ENCODE results near the gene SPG7. TPM values are rescaled to one million over a fixed set of nuclear protein-coding genes. Genes with fewer than 3 reads are reported as not detected.
A peak's percentile ranks its signal among the peaks of the same experiment; 100 is the strongest.

Gene SPG7
- total RNA-seq, 1 donor from 2014 or later = 95.0 TPM

DNA sequence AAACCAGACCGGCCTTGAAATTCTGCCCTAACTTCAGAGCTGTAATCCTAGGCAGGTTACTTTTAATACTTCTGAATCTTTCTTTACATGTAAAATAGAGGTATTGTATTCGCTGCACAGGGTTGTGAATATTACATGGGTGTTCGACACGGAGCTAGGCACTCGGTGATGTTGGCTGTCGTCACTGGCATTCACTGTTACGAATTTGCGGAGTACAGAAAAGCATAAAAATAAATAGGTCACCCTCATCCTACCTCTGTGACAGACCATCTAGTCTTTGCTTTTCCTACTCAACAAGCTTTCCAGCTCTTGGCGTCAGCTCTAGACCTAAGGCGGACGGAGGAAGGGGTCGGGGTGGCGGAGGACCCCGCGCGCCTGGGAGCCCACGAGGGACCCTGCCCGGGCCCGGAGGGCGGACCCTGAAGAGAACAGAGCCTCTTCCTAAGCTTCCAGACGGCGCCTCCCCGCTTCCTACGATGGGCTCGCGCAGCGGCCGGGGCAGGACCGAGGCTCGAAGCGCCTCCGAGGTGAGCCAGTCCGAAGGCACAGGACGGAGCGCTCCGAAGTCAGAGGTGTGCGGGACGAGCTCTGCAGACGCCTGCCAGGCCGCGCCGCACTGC lies 879 bp upstream of the SPG7 start:
- Histone ChIP-seq H3K36me3 (peaks cover 21% of the 10 kb centered on the region), H3K27me3 (no peaks in the 10 kb centered on the region), H3K4me3 (peak overlapping the region; percentile 79), H3K4me1 (peaks cover 37% of the 10 kb centered on the region), H3K9me3 (no peaks in the 10 kb centered on the region), H3K27ac (peak overlapping the region; percentile 96)
- TF ChIP-seq, protein P1, sequence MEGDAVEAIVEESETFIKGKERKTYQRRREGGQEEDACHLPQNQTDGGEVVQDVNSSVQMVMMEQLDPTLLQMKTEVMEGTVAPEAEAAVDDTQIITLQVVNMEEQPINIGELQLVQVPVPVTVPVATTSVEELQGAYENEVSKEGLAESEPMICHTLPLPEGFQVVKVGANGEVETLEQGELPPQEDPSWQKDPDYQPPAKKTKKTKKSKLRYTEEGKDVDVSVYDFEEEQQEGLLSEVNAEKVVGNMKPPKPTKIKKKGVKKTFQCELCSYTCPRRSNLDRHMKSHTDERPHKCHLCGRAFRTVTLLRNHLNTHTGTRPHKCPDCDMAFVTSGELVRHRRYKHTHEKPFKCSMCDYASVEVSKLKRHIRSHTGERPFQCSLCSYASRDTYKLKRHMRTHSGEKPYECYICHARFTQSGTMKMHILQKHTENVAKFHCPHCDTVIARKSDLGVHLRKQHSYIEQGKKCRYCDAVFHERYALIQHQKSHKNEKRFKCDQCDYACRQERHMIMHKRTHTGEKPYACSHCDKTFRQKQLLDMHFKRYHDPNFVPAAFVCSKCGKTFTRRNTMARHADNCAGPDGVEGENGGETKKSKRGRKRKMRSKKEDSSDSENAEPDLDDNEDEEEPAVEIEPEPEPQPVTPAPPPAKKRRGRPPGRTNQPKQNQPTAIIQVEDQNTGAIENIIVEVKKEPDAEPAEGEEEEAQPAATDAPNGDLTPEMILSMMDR (IDR thresholded peaks at IDR 0.05) = no peak
- intact Hi-C loops (cut with DNase I) = loop anchor here (10.0 kb wide), 1 partner anchor 183 kb away; no protein-coding TSS in a partner anchor
- ATAC-seq = peak; percentile 34
- no peak for DNase-seq

DNA sequence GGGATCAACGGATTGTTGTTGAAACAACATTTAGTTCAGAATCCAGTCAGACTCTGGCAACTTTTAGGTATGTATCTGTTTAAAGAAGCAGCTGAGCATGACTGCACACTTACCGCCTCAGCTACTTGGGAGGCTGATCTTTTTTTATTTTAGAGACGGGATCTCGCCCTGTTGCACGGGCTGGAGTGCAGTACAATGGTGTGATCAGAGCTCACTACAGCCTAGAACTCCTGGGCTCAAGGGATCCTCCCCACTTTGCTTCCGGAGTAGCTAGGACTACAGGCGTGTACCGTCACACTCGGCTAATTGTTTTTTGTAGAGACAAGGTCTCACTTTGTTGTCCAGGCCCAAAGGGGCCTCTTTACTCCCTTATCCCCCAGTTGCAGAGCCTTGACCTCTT lies 2.3 kb downstream of the SPG7 start:
- Histone ChIP-seq H3K27me3 (no peaks in the 10 kb centered on the region), H3K36me3 (peaks cover 51% of the 10 kb centered on the region), H3K9me3 (no peaks in the 10 kb centered on the region), H3K4me1 (peaks cover 31% of the 10 kb centered on the region), H3K4me3 (no peak overlapping the region), H3K27ac (no peak overlapping the region)
- ATAC-seq (no peak), DNase-seq (no peak)
- intact Hi-C loops (cut with DNase I) = no loop called here
- TF ChIP-seq, protein P1 (IDR thresholded peaks at IDR 0.05) = no peak

DNA sequence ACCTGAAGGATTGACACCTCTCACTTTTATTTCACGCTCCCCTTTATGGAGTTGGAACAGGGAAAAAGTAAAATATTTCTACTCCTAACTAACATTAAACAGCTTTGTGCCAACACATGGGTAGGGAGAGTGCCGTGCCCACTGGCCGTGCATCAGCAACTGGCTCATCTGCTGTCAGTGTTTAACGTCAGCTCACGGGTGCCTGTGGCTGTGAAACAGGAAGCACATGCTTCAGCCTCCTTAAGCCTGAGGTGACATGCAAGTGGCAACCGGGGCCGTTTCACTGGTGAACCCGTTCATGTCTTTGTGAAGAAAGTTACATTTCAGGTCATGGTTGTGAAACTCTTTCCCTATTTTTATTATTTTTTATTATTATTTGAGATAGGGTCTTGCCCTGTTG lies 3.2 kb downstream of the SPG7 start:
- TF ChIP-seq, protein P1 (IDR thresholded peaks at IDR 0.05) = no peak
- Histone ChIP-seq H3K4me3 (no peak overlapping the region), H3K27ac (no peak overlapping the region), H3K9me3 (no peaks in the 10 kb centered on the region), H3K27me3 (no peaks in the 10 kb centered on the region), H3K36me3 (peaks cover 60% of the 10 kb centered on the region), H3K4me1 (peaks cover 23% of the 10 kb centered on the region)
- DNase-seq (no peak), ATAC-seq (no peak)
- intact Hi-C loops (cut with DNase I) = no loop called here

DNA sequence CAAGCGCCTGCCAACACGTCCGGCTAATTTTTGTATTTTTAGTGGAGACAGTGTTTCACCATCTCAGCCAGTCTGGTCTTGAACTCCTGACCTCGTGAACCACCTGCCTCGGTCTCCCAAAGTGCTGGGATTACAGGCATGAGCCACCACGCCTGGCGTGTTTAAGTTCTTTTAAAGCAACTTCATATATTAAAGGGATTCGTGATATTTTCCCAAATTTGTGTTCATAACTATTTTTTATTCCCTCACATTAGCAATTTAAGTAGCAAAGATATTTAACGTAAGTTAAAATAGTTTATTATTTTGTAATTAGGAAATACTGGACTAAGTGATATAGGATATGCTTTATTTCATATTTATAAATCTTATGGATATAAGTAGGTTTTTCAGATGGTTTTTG lies 4.2 kb downstream of the SPG7 start:
- DNase-seq (no peak), ATAC-seq (no peak)
- H3K36me3 ChIP-seq = peaks cover 69% of the 10 kb centered on the region
- TF ChIP-seq, protein P1 (IDR thresholded peaks at IDR 0.05) = no peak
- intact Hi-C loops (cut with DNase I) = no loop called here
- H3K4me1 ChIP-seq = peaks cover 12% of the 10 kb centered on the region
- no peak overlapping the region for H3K4me3 ChIP-seq
- H3K9me3 ChIP-seq = no peaks in the 10 kb centered on the region
- no peak overlapping the region for H3K27ac ChIP-seq
- H3K27me3 ChIP-seq = no peaks in the 10 kb centered on the region

DNA sequence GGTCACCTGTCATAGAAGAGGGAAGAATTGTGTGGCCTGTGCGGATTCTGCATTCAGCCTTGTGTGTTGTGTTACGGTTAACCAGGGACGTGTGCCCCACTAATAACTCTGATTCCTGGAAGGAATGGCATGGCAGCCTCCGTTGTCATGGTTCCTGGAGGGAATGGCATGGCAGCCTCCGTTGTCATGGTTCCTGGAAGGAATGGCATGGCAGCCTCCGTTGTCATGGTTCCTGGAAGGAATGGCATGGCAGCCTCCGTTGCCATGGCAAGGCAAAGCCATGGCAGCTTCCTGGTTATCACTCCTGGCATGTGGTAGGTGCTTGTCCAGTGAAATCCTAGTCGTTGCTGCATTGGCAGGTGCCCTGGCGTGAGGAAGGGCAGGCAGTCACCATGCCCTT lies 8.9 kb downstream of the SPG7 start:
- ATAC-seq (no peak), DNase-seq (no peak)
- Histone ChIP-seq H3K27me3 (no peaks in the 10 kb centered on the region), H3K27ac (no peak overlapping the region), H3K36me3 (peaks cover 94% of the 10 kb centered on the region), H3K9me3 (no peaks in the 10 kb centered on the region), H3K4me3 (no peak overlapping the region), H3K4me1 (no peaks in the 10 kb centered on the region)
- TF ChIP-seq, protein P1 (IDR thresholded peaks at IDR 0.05) = no peak
- intact Hi-C loops (cut with DNase I) = no loop called here

DNA sequence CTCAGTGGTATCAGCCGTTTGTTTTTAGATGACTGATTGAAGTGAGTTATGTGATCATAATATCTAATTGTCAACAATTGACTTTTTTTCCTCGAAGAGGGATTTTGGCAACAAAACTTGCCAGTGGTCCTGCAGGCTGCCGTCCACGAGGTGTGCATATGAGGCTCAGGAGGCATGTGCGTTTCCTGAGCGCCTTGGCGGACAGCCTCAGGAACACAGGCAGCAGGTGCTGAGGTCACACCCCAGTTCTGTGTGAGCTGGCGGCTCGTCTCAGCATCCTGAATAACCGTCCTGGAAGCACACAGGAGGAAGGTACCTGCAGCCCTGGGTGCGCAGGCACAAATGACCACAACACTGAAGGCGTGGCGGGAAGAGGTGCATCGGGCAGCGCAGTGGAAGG lies 11.7 kb downstream of the SPG7 start:
- Histone ChIP-seq H3K9me3 (no peaks in the 10 kb centered on the region), H3K36me3 (peaks cover 95% of the 10 kb centered on the region), H3K4me1 (no peaks in the 10 kb centered on the region), H3K4me3 (no peak overlapping the region), H3K27ac (no peak overlapping the region), H3K27me3 (no peaks in the 10 kb centered on the region)
- intact Hi-C loops (cut with DNase I) = no loop called here
- TF ChIP-seq, protein P1 (IDR thresholded peaks at IDR 0.05) = no peak
- no peak for DNase-seq
- no peak for ATAC-seq
